HG02571 (cell line): Measurements from ENCODE around the gene PDE6D.

Source experiments
- ATAC-seq: cut with Tn5 transposase; IDR thresholded peaks from one replicate; pipeline ENCODE4 v1.9.1; 2021; ENCODE audit warnings: mild to moderate bottlenecking, moderate library complexity; ENCODE audit not compliant: unreplicated experiment

The PDE6D gene

DNA sequence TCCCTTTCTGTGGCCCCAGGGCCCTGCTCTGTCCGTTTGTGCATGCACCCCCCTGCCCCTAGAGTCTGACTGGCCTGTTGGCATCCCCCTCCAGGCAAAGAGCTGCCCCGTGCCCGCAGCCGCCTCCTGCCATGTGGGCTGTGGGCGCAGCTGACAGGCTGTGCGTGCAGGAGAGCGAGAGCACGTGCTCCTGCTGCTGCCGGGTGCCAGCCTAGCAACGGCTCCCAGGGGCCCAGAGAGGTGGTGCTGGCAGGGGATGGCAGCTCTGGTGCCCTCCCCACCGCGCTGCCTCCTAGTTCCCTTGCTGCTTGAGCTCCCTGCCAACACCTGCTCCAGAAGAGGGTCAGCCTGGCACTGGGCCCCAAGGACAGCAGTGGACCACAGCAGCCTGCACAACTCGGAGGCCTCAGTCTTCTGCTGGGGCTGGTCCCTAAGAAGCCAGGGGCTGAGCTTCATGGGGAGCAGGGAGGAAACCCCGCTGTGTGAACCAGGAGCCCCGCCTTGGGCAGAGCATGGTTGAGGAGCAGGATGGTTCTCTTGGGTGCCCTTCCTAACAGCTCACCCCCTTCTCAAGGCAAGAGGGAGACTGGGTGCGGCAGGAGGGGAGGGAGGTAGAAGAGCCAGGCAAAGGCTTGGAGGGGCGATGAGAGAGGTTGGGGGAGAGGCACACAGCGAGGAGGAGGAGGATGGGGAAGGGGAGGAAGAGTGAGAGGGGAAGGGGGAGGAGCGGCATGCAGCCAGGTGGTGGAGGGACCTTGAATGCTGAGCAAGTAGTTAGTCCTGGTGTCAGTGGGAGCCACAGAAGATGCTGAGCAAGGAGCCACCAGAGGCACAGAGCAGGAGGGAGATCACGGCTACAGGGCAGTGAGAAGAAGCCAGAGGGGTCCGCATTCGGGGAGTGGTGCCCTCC, 96.5 kb downstream of the PDE6D start:
- no peak for ATAC-seq

DNA sequence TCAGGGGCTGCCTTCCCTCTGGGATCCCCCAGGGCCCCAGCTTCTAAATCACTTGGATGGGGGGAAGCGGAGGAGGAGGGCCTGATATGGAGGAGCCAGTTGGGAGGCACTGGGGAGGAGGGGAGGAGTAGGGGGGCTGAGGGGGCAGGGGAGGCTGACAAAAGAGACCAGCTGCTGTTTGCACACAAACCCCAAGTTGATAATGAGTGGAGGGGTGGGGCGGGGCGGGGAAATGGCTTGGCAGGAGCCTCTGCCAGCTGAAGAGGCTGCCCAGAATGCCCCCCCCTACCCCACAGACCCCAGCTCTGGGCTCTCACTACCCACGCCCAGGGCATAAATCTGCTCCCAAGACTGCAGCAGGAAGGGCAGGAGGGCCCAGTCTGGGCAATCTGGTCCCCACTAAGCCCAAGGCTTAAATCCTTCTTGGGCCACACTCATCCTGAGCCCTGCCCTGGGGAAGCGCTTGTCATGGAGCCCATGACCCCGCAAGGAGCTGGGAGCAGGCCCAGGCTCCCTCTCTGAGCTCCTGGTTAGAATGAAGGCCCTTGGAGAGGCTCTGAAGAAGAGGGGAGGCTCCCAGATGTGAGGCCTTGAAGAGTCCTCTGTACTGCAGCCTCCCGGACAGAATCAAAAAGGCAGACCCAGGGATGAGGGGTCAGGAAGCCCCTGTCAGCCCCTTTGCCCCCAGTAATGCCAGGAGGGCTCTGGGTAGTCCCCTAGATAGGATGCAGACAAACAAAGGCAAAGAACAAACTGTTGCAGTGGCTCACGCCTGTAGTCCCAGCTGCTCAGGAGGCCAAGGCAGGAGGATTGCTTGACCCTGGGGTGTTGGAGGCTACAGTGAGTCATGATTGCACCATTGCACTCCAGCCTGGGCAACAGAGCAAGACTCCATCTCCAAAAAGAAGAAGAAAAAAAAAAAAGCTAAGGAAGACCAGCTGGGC, 97.5 kb downstream of the PDE6D start:
- no peak for ATAC-seq

DNA sequence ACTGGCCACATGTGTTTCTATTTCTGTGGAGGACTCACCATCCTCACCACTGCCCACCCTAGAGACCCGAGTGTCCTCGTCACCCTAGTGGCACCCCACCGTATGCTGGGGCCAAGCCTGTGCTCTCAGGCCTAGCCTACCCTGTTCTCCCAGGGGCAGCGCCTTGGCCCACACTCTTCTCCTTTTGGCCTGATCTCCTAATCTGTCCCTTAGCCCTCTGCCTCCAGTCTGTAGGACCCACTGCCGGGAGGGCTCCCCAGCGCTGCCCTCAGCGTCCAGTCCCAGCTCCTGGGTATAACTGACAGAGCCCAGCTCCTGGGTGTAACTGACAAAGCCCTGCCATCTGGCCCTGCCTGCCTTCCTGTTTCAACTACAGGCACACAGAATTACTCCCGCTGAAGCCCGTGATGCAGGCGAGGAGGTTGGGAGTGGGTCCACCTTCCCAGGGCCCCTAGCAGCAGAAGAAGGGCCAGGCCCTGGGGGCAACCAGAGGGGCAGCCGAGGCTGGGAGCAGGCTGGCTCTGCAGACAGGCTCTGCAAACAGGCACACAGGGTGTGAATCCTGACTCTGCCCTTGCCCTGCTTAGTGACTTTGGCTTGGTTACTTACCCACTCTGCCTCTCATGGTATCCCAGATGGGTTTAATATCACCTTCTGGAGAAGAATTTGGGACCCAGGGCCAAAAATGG, 98.3 kb downstream of the PDE6D start:
- ATAC-seq, result no peak
